ENCODE measurements around the gene DOCK8. TPM values are rescaled to one million over a fixed set of nuclear protein-coding genes. Genes with fewer than 3 reads are reported as not detected.

The DOCK8 gene
- total and polyA plus RNA-seq, 2 of the 13 experiments (the other 11 are each of a cell fraction or from before 2014, with no cell fraction given), result 0.28 to 0.38 TPM

- no peaks in the 10 kb centered on the region for H3K4me1 ChIP-seq (ENCODE audit: insufficient read depth, low read length)
- BruUV-seq (replicated peaks), result no TSS peak
- no peaks in the 10 kb centered on the region for H3K79me2 ChIP-seq (ENCODE audit: insufficient read depth, low read length)
- no peak overlapping the region for H3K4me3 ChIP-seq (replicated peaks in 1 of 3; ENCODE audit: insufficient read depth in 1 of 3, low read depth in 2 of 3, low read length in 3 of 3)
- FAIRE-seq, result no peak
- no peak overlapping the region for H3K9ac ChIP-seq (ENCODE audit: insufficient read depth, low read depth, low read length)
- H4K20me1 ChIP-seq (ENCODE audit: insufficient read depth, low read length), result no peaks in the 10 kb centered on the region
- ATAC-seq, result no peak
- no peak overlapping the region for H2AFZ ChIP-seq (ENCODE audit: low read length)
- TF ChIP-seq ZNF530 (CRISPR knock-in tag; IDR thresholded peaks at IDR 0.05; ENCODE audit: low read depth) (no peak), ZNF296 (CRISPR knock-in tag; conservative IDR thresholded peaks at IDR 0.05) (no peak), ZNF562 (CRISPR knock-in tag; IDR thresholded peaks at IDR 0.05; ENCODE audit: borderline replicate concordance) (no peak), UBTF (CRISPR knock-in tag; IDR thresholded peaks at IDR 0.05) (no peak), CBX1 (IDR thresholded peaks at IDR 0.05; ENCODE audit: low read depth) (no peak), ZNF30 (CRISPR knock-in tag; IDR thresholded peaks at IDR 0.05) (no peak), SETDB1 (CRISPR knock-in tag; IDR thresholded peaks at IDR 0.05; ENCODE audit: borderline replicate concordance) (no peak), MEIS2 (CRISPR knock-in tag; IDR thresholded peaks at IDR 0.05) (no peak), ZNF724P (CRISPR knock-in tag; IDR thresholded peaks at IDR 0.05; ENCODE audit: borderline replicate concordance) (no peak), ZNF614 (CRISPR knock-in tag; IDR thresholded peaks at IDR 0.05; ENCODE audit: borderline replicate concordance) (no peak)
- H3K9me3 ChIP-seq (ENCODE audit: low read length), result no peaks in the 10 kb centered on the region
- no peaks in the 10 kb centered on the region for H3K27me3 ChIP-seq (ENCODE audit: control insufficient read depth in 1 of 2, insufficient read depth in 2 of 2, low read length in 2 of 2)
- no peak for DNase-seq (ENCODE audit: low spot score)
- intact Hi-C loops (cut with micrococcal nuclease; ENCODE audit: unreplicated experiment), result loop anchor here (5.0 kb wide), 2 partner anchors 113 to 618 kb away; partner anchors contain the start of gene KANK1
- no peaks in the 10 kb centered on the region for H3K36me3 ChIP-seq (replicated peaks in 1 of 2; ENCODE audit: control insufficient read depth in 1 of 2, insufficient read depth in 2 of 2, low read length in 2 of 2)
- in situ Hi-C loops (cut with HindIII; ENCODE audit: extremely low pct_ligation_motif_present, low pct_unique_long_range_greater_than_20kb), result loop anchor here (10.0 kb wide), 1 partner anchor 156 kb away; no protein-coding TSS in a partner anchor
- no peak overlapping the region for H3K27ac ChIP-seq (ENCODE audit: extremely low read length, insufficient read depth, low read length)
- ChIA-PET CTCF (ENCODE audit: low intra/inter-chr PET ratio, low total read pairs) (no interaction called here), POLR2A (no interaction called here)
- no peak overlapping the region for H3K4me2 ChIP-seq (ENCODE audit: low read depth, low read length)
- 70% methylated on average over 2 of the region's 2 CpGs for WGBS (ENCODE audit: low lambda C conversion rate)
These were observed 174.5 kb downstream of the DOCK8 start for GRCh38 chr9:389159-389558.
